ENCODE results near the gene DCTN5.

- TF ChIP-seq, protein P1, sequence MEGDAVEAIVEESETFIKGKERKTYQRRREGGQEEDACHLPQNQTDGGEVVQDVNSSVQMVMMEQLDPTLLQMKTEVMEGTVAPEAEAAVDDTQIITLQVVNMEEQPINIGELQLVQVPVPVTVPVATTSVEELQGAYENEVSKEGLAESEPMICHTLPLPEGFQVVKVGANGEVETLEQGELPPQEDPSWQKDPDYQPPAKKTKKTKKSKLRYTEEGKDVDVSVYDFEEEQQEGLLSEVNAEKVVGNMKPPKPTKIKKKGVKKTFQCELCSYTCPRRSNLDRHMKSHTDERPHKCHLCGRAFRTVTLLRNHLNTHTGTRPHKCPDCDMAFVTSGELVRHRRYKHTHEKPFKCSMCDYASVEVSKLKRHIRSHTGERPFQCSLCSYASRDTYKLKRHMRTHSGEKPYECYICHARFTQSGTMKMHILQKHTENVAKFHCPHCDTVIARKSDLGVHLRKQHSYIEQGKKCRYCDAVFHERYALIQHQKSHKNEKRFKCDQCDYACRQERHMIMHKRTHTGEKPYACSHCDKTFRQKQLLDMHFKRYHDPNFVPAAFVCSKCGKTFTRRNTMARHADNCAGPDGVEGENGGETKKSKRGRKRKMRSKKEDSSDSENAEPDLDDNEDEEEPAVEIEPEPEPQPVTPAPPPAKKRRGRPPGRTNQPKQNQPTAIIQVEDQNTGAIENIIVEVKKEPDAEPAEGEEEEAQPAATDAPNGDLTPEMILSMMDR (IDR thresholded peaks at IDR 0.05 in 4 of 5, conservative IDR thresholded peaks at IDR 0.05 in 1 of 5), result no peak
- no peak for TF ChIP-seq POLR2A (IDR thresholded peaks at IDR 0.05)
Observed at GRCh38 chr16:23668873-23669272, 27.6 kb downstream of the DCTN5 start.

All from gastrocnemius medialis (tissue), 4 donors.